Nephron progenitor cell (in vitro differentiated cells): ENCODE results near the gene TMEM120B.

ENCODE experiments used
- DNase-seq: peaks from one replicate; pipeline ENCODE4 v3.0.0; 2021
- H3K27ac Mint-ChIP-seq: 2 replicates; pipeline ENCODE4 v1.8.0; 2021; ENCODE audit warnings: mild to moderate bottlenecking, moderate library complexity, mixed read lengths
- H3K27me3 Mint-ChIP-seq: 2 replicates; pipeline ENCODE4 v1.8.0; 2021; ENCODE audit warnings: mild to moderate bottlenecking, low read depth, mixed read lengths; ENCODE audit not compliant: poor library complexity
- H3K36me3 Mint-ChIP-seq: 2 replicates; pipeline ENCODE4 v1.8.0; 2021; ENCODE audit warnings: low read depth, mixed read lengths
- H3K4me1 Mint-ChIP-seq: 2 replicates; pipeline ENCODE4 v1.8.0; 2021; ENCODE audit warnings: mixed read lengths
- H3K4me3 Mint-ChIP-seq: 2 replicates; pipeline ENCODE4 v1.8.0; 2021; ENCODE audit warnings: mild to moderate bottlenecking, moderate library complexity, mixed read lengths
- H3K9me3 Mint-ChIP-seq: 2 replicates; pipeline ENCODE4 v1.8.0; 2021; ENCODE audit warnings: mild to moderate bottlenecking, moderate library complexity, mixed read lengths
- CTCF ChIP-seq: fragments of 200-600 bp; sonication (generic); IDR thresholded peaks from 2 replicates; pipeline ENCODE4 v1.5.0; 2021; ENCODE audit warnings: antibody characterized with exemption

TMEM120B gene

GRCh38 chr12:121770388-121770787 lies 57.8 kb downstream of the TMEM120B start:
- Mint-ChIP-seq H3K36me3 (no peaks in the 10 kb centered on the region), H3K4me3 (peak overlapping the region; percentile 25), H3K27me3 (no peaks in the 10 kb centered on the region), H3K27ac (no peak overlapping the region), H3K9me3 (no peaks in the 10 kb centered on the region), H3K4me1 (peaks cover 64% of the 10 kb centered on the region)
- DNase-seq: no peak
- TF ChIP-seq CTCF: no peak

GRCh38 chr12:121770813-121771625 lies 58.5 kb downstream of the TMEM120B start:
- Mint-ChIP-seq H3K4me3 (no peak overlapping the region), H3K36me3 (no peaks in the 10 kb centered on the region), H3K27me3 (no peaks in the 10 kb centered on the region), H3K27ac (peak overlapping the region; percentile 32), H3K4me1 (peaks cover 58% of the 10 kb centered on the region), H3K9me3 (no peaks in the 10 kb centered on the region)
- DNase-seq: no peak
- TF ChIP-seq CTCF: no peak

- TF ChIP-seq CTCF: peak; percentile 73
- Mint-ChIP-seq H3K27me3 (no peaks in the 10 kb centered on the region), H3K4me3 (no peak overlapping the region), H3K9me3 (no peaks in the 10 kb centered on the region), H3K27ac (no peak overlapping the region), H3K4me1 (peaks cover 41% of the 10 kb centered on the region), H3K36me3 (no peaks in the 10 kb centered on the region)
- peak; percentile 78 for DNase-seq
Observed at GRCh38 chr12:121773011-121773777, 60.6 kb downstream of the TMEM120B start.

- no peak for DNase-seq
- no peaks in the 10 kb centered on the region for H3K9me3 Mint-ChIP-seq
- no peaks in the 10 kb centered on the region for H3K27me3 Mint-ChIP-seq
- H3K4me1 Mint-ChIP-seq: peaks cover 31% of the 10 kb centered on the region
- H3K4me3 Mint-ChIP-seq: no peak overlapping the region
- no peak for TF ChIP-seq CTCF
- no peak overlapping the region for H3K27ac Mint-ChIP-seq
- H3K36me3 Mint-ChIP-seq: no peaks in the 10 kb centered on the region
Observed at GRCh38 chr12:121774968-121775474, 62.5 kb downstream of the TMEM120B start.

GRCh38 chr12:121775501-121775900 lies 62.9 kb downstream of the TMEM120B start:
- no peak for TF ChIP-seq CTCF
- Mint-ChIP-seq H3K36me3 (no peaks in the 10 kb centered on the region), H3K4me3 (no peak overlapping the region), H3K27ac (no peak overlapping the region), H3K4me1 (peaks cover 26% of the 10 kb centered on the region), H3K27me3 (no peaks in the 10 kb centered on the region), H3K9me3 (no peaks in the 10 kb centered on the region)
- DNase-seq: no peak
